Muscle layer of colon (tissue), 2 donors: ENCODE results near the gene DTNA.
"Not testable (repeated sequence)": the region's sequence is repeated elsewhere in the genome, so short reads cannot be mapped to it uniquely, and the experiment has no call there.

Source experiments
- H3K27ac ChIP-seq: one replicate; pipeline ENCODE4 v1.7.0; 2013; ENCODE audit warnings: low read depth, mild to moderate bottlenecking, low read length, moderate library complexity
- H3K27me3 ChIP-seq, 2 donors: one replicate each; pipeline ENCODE4 v1.7.0; 2013; ENCODE audit warnings: low read length in 2 of 2, mild to moderate bottlenecking in 2 of 2; ENCODE audit not compliant: insufficient read depth in 2 of 2, control insufficient read depth in 1 of 2
- H3K36me3 ChIP-seq: one replicate; pipeline ENCODE4 v1.7.0; 2013; ENCODE audit warnings: mild to moderate bottlenecking, low read length; ENCODE audit not compliant: insufficient read depth
- H3K4me1 ChIP-seq: one replicate; pipeline ENCODE4 v1.7.0; 2013; ENCODE audit warnings: mild to moderate bottlenecking, low read length; ENCODE audit not compliant: insufficient read depth
- H3K4me3 ChIP-seq, 2 donors: one replicate each; pipeline ENCODE4 v1.7.0; 2013; ENCODE audit warnings: low read length in 2 of 2, low read depth in 1 of 2, mild to moderate bottlenecking in 1 of 2, moderate library complexity in 1 of 2
- H3K9ac ChIP-seq: one replicate; pipeline ENCODE4 v1.7.0; 2013; ENCODE audit warnings: low read length
- H3K9me3 ChIP-seq: one replicate; pipeline ENCODE4 v1.7.0; 2013; ENCODE audit warnings: mild to moderate bottlenecking, low read length
- donor health status: abdominal sarcoma.
- donor health status: Adenocarcinoma of cecum.

The DTNA gene

GRCh38 chr18:34701911-34702310 is 8.2 kb upstream of the DTNA start:
- H3K27ac ChIP-seq: no peak overlapping the region
- no peaks in the 10 kb centered on the region for H3K9me3 ChIP-seq
- H3K36me3 ChIP-seq: no peaks in the 10 kb centered on the region
- H3K4me1 ChIP-seq: peaks cover 7% of the 10 kb centered on the region
- H3K27me3 ChIP-seq: no peaks in the 10 kb centered on the region
- no peak overlapping the region for H3K4me3 ChIP-seq
- H3K9ac ChIP-seq: no peak overlapping the region

GRCh38 chr18:34702814-34703213 is 7.3 kb upstream of the DTNA start:
- H3K9ac ChIP-seq: no peak overlapping the region
- H3K27ac ChIP-seq: no peak overlapping the region
- no peaks in the 10 kb centered on the region for H3K27me3 ChIP-seq
- H3K9me3 ChIP-seq: no peaks in the 10 kb centered on the region
- H3K4me3 ChIP-seq: no peak overlapping the region
- peaks cover 7% of the 10 kb centered on the region for H3K4me1 ChIP-seq
- H3K36me3 ChIP-seq: no peaks in the 10 kb centered on the region

DNA sequence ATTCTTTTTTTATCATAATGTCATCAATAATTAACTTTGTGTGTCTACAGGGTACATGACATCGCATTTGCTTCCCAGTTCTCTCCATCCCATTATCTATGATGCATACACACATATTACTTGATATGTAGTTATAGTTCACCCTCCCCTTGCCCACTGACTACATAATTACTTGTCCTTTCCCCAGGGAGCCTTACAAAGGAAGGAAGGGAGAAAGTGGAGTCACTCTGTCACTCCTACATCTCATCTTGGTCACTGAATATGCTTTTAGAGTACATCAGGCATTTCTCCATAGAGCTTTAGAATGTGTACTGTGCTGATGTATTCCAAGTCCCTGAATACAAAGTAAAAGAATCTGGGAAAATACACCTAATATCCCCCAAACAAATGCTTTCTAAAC is 6.0 kb upstream of the DTNA start:
- Histone ChIP-seq H3K9ac (no peak overlapping the region), H3K4me3 (no peak overlapping the region), H3K4me1 (peaks cover 20% of the 10 kb centered on the region), H3K36me3 (no peaks in the 10 kb centered on the region), H3K27me3 (no peaks in the 10 kb centered on the region), H3K27ac (no peak overlapping the region), H3K9me3 (no peaks in the 10 kb centered on the region)

DNA sequence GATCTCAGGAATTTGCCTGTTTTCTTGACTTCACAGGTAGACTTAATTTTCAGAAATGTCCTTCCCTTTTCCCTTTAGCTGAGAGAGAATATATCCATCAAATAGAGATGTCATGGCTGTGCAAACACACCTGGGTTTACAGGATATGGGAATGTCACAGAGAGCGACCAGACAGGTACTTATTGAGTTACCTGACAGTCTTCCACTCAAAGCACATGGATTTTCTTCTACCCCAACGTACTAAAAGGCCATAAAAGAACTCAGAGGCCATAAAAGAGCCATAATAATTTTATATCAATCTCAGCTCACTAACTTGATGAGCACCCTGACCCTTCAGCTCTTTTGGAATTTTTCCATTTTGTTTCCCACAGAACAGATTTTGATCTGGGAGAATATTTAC is 5.3 kb upstream of the DTNA start:
- Histone ChIP-seq H3K9me3 (no peaks in the 10 kb centered on the region), H3K27me3 (no peaks in the 10 kb centered on the region), H3K36me3 (no peaks in the 10 kb centered on the region), H3K27ac (no peak overlapping the region), H3K4me3 (no peak overlapping the region), H3K9ac (no peak overlapping the region), H3K4me1 (peaks cover 27% of the 10 kb centered on the region)

DNA sequence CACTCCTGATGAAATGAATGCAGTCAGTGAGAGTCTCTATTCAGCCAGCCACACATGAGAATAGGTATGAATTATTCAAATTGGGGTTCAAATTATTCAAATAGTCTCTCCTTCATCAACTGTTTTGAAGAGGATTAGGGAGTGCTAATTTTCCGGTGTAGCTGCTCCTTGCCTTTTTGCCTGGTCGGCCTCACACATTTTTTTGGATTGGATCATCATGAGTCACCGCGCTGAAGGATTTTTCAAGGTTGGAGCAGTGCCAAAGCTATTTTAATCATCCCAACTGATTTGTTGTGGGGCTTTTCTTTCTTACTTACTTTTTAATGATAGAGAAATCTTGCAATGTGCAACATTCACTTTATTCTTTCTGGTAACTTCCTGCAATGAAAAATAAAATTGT is 2.4 kb upstream of the DTNA start:
- peaks cover 38% of the 10 kb centered on the region for H3K4me1 ChIP-seq
- H3K9me3 ChIP-seq: no peaks in the 10 kb centered on the region
- H3K27ac ChIP-seq: peak overlapping the region; percentile 51
- H3K9ac ChIP-seq: no peak overlapping the region
- peak overlapping the region in 1 of 2 donors; percentile 10 for H3K4me3 ChIP-seq
- H3K36me3 ChIP-seq: no peaks in the 10 kb centered on the region
- H3K27me3 ChIP-seq: no peaks in the 10 kb centered on the region

DNA sequence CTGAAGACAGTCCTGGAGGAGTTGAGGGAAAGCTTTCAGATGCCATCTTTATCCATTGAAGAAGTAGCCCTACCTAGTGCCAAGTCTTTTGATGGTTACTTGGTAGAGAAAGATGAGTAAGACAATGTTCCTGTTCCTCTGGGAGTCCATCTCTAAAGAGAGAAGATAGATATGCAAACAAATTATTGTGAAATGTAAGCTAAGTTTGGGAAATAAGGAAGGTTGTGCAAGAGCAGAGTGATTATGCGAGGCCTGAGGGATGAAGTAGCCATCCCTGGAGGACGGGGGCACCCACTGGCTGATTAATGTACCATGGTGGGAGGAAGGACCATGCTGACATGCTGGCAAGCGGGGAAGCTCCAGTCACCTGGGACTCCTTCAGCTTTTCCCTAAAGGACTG is 994 bp upstream of the DTNA start:
- Histone ChIP-seq H3K4me1 (peaks cover 38% of the 10 kb centered on the region), H3K4me3 (no peak overlapping the region), H3K36me3 (no peaks in the 10 kb centered on the region), H3K27ac (peak overlapping the region; percentile 65), H3K9ac (no peak overlapping the region), H3K9me3 (no peaks in the 10 kb centered on the region), H3K27me3 (no peaks in the 10 kb centered on the region)

DNA sequence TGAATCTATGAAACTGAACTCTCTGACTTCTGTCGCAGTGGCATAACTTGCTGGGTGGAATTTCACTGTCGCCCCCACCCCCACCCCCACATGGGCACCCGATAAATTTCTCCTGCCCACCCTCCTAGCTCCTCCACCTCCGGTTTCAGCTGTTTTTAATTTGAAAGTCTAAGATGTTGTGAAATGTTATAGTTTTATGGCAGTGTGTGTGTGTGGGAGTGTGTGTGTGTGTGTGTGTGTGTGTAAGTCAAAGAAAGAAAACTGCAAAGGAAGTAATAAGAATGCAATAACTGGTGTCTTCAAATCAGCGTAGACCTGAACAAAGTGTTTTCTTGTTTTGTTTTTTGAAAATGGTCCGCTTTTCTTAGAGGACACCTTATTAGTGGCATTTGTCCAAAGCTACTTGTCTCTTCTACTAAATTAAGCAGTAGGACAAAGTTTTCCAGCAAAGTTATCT is 388 bp downstream of the DTNA start:
- peak overlapping the region; percentile 3 to 21 for H3K4me3 ChIP-seq
- peak overlapping the region; percentile 22 for H3K9ac ChIP-seq
- peak overlapping the region; percentile 21 for H3K27ac ChIP-seq
- H3K9me3 ChIP-seq: no peaks in the 10 kb centered on the region
- H3K36me3 ChIP-seq: no peaks in the 10 kb centered on the region
- peaks cover 38% of the 10 kb centered on the region for H3K4me1 ChIP-seq
- no peaks in the 10 kb centered on the region for H3K27me3 ChIP-seq

- H3K9me3 ChIP-seq: no peaks in the 10 kb centered on the region
- peak overlapping the region in 1 of 2 donors; percentile 21 for H3K4me3 ChIP-seq
- no peaks in the 10 kb centered on the region for H3K36me3 ChIP-seq
- peak overlapping the region; percentile 48 for H3K27ac ChIP-seq
- H3K27me3 ChIP-seq: no peaks in the 10 kb centered on the region
- H3K9ac ChIP-seq: no peak overlapping the region
- H3K4me1 ChIP-seq: peaks cover 38% of the 10 kb centered on the region
Measured at GRCh38 chr18:34710934-34711333, 836 bp downstream of the DTNA start.

DNA sequence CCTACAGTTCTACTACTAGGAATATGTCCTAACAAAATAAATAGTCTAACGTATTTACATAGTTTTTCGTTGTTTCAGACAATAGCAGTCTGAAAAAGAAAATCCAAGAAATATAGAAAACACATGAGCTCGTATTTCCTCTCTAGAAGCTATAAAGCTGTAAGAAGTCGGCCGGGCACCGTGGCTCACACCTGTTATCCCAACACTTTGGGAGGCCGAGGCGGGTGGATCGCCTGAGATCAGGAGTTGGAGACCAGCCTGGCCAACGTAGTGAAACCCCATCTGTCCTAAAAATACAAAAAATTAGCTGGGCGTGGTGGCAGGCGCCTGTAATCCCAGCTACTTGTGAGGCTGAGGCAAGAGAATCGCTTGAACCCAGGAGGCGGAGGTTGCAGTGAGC is 6.0 kb downstream of the DTNA start:
- not testable (repeated sequence) for H3K27ac ChIP-seq, H3K36me3 ChIP-seq, H3K9ac ChIP-seq, H3K4me1 ChIP-seq, H3K4me3 ChIP-seq, H3K9me3 ChIP-seq, H3K27me3 ChIP-seq

DNA sequence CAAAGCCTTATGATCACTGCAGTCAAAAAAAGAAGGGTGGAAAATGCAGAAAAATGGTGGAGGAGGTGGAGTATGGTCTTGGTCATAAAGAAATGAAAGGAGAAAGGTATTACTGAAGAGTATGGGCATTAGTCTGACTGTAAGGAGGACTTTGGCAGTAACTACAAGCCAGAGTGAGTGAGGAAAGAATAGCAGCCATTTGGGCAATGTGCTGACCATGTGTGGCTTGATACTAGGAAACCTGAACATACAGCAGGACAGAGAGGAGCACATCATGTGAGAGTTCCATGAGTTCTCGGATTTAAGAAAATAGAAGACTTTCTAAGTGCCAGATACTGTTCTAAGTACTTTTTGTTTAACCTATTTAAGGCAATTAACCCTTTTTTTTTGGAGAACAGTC is 8.5 kb downstream of the DTNA start:
- Histone ChIP-seq H3K36me3 (no peaks in the 10 kb centered on the region), H3K9ac (no peak overlapping the region), H3K27me3 (no peaks in the 10 kb centered on the region), H3K27ac (no peak overlapping the region), H3K9me3 (no peaks in the 10 kb centered on the region), H3K4me3 (no peak overlapping the region), H3K4me1 (no peaks in the 10 kb centered on the region)

- H3K36me3 ChIP-seq: no peaks in the 10 kb centered on the region
- H3K9ac ChIP-seq: no peak overlapping the region
- H3K4me1 ChIP-seq: no peaks in the 10 kb centered on the region
- H3K27me3 ChIP-seq: no peaks in the 10 kb centered on the region
- H3K27ac ChIP-seq: no peak overlapping the region
- H3K9me3 ChIP-seq: no peaks in the 10 kb centered on the region
- no peak overlapping the region for H3K4me3 ChIP-seq
Measured at GRCh38 chr18:34720220-34720619, 10.1 kb downstream of the DTNA start.

- no peaks in the 10 kb centered on the region for H3K9me3 ChIP-seq
- no peak overlapping the region for H3K27ac ChIP-seq
- H3K9ac ChIP-seq: no peak overlapping the region
- H3K4me3 ChIP-seq: no peak overlapping the region
- no peaks in the 10 kb centered on the region for H3K36me3 ChIP-seq
- no peaks in the 10 kb centered on the region for H3K4me1 ChIP-seq
- H3K27me3 ChIP-seq: no peaks in the 10 kb centered on the region
Measured at GRCh38 chr18:34723143-34723542, 13.0 kb downstream of the DTNA start.
